Measurements from ENCODE around the gene CUTA.
A peak's percentile ranks its signal among the peaks of the same experiment; 100 is the strongest.

CUTA gene, protein sequence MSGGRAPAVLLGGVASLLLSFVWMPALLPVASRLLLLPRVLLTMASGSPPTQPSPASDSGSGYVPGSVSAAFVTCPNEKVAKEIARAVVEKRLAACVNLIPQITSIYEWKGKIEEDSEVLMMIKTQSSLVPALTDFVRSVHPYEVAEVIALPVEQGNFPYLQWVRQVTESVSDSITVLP

GRCh38 chr6:33417903-33418689 lies at the start of gene CUTA:
CUTA (minus strand) TSS chr6:33418107; CDS start chr6:33418000, 107 bp downstream.
- DNase-seq: peak; percentile 99

GRCh38 chr6:33467091-33467490 lies 49.2 kb upstream of the CUTA start:
- DNase-seq: no peak

DNA sequence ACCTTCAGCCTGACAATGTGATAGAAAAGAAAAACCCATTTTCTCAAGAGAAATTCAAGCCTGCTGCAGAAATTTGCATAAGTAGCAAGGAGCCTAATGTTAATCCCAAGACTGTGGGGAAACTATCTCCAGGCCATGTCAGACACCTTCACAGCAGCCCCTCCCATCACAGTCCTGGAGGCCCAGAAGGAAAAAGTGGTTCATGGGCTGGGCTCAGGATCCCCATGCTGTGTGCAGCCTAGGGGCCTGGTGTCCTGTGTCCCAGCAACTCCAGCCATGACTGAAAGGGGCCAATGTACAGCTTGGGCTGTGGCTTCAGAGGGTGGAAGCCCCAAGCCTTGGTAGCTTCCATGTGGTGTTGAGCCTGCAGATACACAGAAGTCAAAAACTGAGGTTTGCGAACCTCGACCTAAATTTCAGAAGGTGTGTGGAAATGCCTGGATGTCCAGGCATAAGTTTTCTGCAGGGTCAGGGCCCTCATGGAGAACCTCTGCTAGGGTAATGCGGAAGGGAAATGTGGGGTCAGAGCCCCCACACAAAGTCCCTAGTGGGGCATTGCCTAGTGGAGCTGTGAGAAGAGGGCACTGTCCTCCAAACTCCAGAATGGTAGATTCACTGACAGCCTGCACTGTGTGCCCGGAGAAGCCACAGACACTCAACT lies 48.3 kb upstream of the CUTA start:
- DNase-seq: no peak

DNA sequence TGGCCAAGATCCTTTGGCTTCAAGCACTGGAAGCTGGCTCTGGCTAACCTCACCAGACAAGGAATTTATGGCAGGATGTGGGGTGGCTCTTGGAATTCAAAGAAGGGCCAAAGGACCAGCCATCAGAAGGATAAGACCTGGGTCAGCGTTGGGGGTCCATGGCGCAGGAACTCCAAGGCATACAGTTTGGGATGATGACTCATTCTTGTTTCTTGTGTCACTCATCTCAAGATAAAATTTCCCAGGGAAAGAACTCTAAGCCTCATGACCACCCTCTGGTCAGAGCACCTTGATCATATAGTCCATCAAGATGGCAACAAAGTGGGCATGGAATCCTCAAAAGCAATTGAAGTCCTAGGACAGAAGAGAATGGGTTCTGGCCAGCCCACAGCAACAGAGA lies 41.3 kb upstream of the CUTA start:
- no peak for DNase-seq

GRCh38 chr6:33458676-33459075 lies 40.8 kb upstream of the CUTA start:
- DNase-seq: no peak

DNA sequence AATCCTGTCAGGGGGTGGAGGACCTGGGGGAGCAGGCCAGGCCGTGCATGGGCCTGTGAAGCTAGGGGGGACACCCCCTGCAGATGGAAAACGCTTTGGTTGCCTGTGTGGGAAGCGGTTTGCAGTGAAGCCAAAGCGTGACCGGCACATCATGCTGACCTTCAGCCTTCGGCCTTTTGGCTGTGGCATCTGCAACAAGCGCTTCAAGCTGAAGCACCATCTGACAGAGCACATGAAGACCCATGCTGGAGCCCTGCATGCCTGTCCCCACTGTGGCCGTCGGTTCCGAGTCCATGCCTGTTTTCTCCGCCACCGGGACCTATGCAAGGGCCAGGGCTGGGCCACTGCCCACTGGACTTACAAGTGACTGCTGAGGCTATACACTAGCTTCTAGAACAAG lies 38.2 kb upstream of the CUTA start:
- DNase-seq: no peak

- DNase-seq: no peak
Measured at GRCh38 chr6:33455051-33455450, 37.1 kb upstream of the CUTA start.

GRCh38 chr6:33454009-33454946 lies 36.4 kb upstream of the CUTA start, which contains the start of gene ZBTB9:
ZBTB9 (plus strand) TSS chr6:33454576; CDS start chr6:33455101, 525 bp downstream.
- DNase-seq: peak; percentile 98

DNA sequence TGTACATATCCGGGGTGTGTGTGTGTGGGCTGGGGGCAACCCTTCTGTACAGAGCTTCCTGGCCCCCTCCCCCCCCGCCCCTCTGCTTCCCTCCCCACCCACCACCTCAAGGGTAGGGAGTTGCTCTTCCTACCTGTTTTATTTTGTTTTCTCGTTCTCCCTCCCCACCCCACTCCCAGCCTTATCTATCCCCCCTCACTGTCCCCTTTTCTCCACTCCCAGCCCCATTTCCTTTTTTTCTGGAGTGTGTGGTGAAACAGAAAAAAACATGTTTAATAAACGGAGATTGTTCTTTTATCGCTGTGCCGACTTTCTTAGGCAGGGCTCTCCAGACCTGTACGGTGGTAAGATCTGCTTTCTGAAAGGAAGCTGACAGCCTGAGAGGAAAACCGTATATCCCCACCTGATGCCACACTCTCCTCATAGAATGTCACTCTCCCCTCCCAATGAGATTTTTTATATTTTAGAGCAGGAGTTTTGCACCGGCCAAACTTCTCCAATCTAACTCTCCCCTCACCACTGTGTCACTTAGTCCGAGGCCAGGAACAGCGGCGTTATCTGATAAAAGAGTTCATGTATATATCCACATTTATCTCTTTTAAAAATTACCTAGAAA lies 35.6 kb upstream of the CUTA start:
- no peak for DNase-seq

DNA sequence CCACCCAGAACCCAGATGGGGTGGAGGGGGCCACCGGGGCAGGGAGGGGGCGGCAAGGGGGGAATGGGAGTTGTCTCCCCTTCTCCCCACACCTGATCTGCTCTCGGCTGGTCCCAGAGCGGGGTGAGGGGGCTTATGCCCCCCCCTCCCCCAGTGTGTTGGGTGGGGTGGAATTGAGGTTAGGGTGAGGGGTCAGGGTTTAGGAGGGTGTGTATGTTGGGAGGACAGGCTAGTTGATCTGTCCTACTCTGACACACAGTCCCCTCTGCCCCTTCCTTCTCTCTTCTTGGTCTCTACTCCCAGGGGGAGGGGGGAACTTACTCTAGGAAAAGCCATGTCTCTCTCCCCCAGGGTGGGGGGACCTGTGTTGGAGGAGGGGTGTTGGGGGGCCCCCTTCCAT lies 34.6 kb upstream of the CUTA start:
- DNase-seq: no peak

- DNase-seq: no peak
Measured at GRCh38 chr6:33451606-33452005, 33.7 kb upstream of the CUTA start.

GRCh38 chr6:33450434-33450833 lies 32.5 kb upstream of the CUTA start:
- no peak for DNase-seq

GRCh38 chr6:33446356-33446755 lies 28.4 kb upstream of the CUTA start:
- no peak for DNase-seq

GRCh38 chr6:33445119-33445603 lies 27.3 kb upstream of the CUTA start:
- DNase-seq: no peak

GRCh38 chr6:33443619-33444504 lies 26.0 kb upstream of the CUTA start:
- no peak for DNase-seq

- DNase-seq: no peak
Measured at GRCh38 chr6:33443025-33443424, 25.1 kb upstream of the CUTA start.

DNA sequence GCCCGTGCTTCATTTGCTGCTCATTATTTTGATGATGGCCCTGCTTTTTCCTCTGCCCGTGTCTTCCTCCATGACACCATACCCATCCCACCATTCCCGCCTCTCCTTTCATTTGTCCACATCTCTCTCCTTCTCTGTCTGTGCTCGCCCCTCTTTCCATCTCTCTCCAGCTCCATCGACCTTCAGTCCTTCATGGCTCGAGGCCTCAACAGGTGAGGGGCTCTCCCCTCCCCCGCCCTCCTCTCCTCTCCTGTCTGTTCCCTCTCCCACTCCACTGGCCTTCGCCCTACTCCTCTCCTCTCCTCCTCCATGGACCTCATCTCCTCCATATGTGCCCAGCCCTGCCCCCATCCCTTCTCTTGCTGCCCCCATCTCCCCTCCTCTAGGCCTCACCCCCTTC lies 24.4 kb upstream of the CUTA start:
- no peak for DNase-seq

GRCh38 chr6:33441457-33441856 lies 23.6 kb upstream of the CUTA start:
- DNase-seq: no peak

DNA sequence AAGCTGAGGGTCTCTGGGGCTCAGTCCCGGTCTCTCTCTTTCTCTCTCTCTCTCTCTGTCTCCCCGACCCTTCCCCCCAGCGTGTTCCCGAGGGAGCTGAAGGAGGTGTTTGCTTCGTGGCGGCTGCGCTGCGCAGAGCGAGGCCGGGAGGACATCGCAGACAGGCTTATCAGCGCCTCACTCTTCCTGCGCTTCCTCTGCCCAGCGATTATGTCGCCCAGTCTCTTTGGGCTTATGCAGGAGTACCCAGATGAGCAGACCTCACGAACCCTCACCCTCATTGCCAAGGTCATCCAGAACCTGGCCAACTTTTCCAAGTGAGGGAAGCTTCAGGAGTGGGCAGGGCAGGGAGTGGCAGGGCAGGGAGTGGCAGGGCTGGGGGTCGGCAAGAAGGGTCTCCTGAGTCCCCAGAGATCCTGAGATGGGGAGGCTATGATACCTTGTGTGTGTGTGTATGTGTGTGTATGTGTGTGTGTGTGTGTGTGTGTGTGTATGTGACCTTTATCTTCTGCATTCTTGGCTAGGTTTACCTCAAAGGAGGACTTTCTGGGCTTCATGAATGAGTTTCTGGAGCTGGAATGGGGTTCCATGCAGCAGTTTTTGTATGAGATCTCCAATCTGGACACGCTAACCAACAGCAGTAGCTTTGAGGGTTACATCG lies 22.9 kb upstream of the CUTA start:
- DNase-seq: no peak

- DNase-seq: no peak
Measured at GRCh38 chr6:33439956-33440648, 22.2 kb upstream of the CUTA start.
